GM12892 (cell line): ENCODE results near the gene MYO1D.

Experiments used
- POLR2A ChIP-seq: IDR thresholded peaks from 2 replicates; pipeline ENCODE4 v1.6.1; 2011; ENCODE audit warnings: low read depth, low read length, control low read depth
- POLR2AphosphoS5 ChIP-seq: IDR thresholded peaks from 2 replicates; pipeline ENCODE4 v1.6.1; 2011; ENCODE audit warnings: low read depth, low read length, control low read depth
- TAF1 ChIP-seq: IDR thresholded peaks from 2 replicates; pipeline ENCODE4 v1.6.1; 2011; ENCODE audit warnings: low read depth, mild to moderate bottlenecking, control low read depth, low read length, borderline replicate concordance

- no peak for TF ChIP-seq POLR2A
- no peak for TF ChIP-seq POLR2AphosphoS5
- no peak for TF ChIP-seq TAF1
Measured at GRCh38 chr17:32590974-32591373, 285.9 kb downstream of the MYO1D start.
